Measurements from ENCODE around the gene DAD1.

DNA sequence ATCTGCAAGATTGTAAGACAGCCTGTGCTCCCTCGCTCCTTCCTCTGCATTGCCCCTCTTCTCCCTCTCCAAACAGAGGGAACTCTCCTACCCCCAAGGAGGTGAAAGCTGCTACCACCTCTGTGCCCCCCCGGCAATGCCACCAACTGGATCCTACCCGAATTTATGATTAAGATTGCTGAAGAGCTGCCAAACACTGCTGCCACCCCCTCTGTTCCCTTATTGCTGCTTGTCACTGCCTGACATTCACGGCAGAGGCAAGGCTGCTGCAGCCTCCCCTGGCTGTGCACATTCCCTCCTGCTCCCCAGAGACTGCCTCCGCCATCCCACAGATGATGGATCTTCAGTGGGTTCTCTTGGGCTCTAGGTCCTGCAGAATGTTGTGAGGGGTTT, 37.4 kb downstream of the DAD1 start:
- TF ChIP-seq CTCF (IDR thresholded peaks at IDR 0.05) (no peak), ZFX (IDR thresholded peaks at IDR 0.05; ENCODE audit: borderline replicate concordance) (no peak)

Measured in 22Rv1 (cell line).